Adipocyte (in vitro differentiated cells): ENCODE results near the gene CLCA1.

Source experiments
- DNase-seq: peaks from one replicate; pipeline ENCODE4 v3.0.0-alpha.2; 2015; ENCODE audit warnings: low read depth
- H3K27me3 ChIP-seq: replicated peaks from 2 replicates; pipeline ENCODE4 v1.7.0; 2013; ENCODE audit warnings: mild to moderate bottlenecking, low read length, moderate library complexity; ENCODE audit not compliant: control insufficient read depth, insufficient read depth
- H3K36me3 ChIP-seq: 2 replicates; pipeline ENCODE4 v1.7.0; 2013; ENCODE audit warnings: low read length, mild to moderate bottlenecking, moderate library complexity; ENCODE audit not compliant: control insufficient read depth, insufficient read depth, severe bottlenecking
- H3K4me1 ChIP-seq: 2 replicates; pipeline ENCODE4 v1.7.0; 2013; ENCODE audit warnings: mild to moderate bottlenecking, low read length, moderate library complexity; ENCODE audit not compliant: control insufficient read depth, insufficient read depth
- H3K4me3 ChIP-seq: 2 replicates; pipeline ENCODE4 v1.7.0; 2013; ENCODE audit warnings: mild to moderate bottlenecking, low read length, moderate library complexity
- H3K9ac ChIP-seq: 2 replicates; pipeline ENCODE4 v1.7.0; 2013; ENCODE audit warnings: mild to moderate bottlenecking, low read length, moderate library complexity
- H3K9me3 ChIP-seq: 2 replicates; pipeline ENCODE4 v1.7.0; 2013; ENCODE audit warnings: mild to moderate bottlenecking, low read length, moderate library complexity; ENCODE audit not compliant: control insufficient read depth

CLCA1 gene

GRCh38 chr1:86441581-86441980 is 27.1 kb upstream of the CLCA1 start:
- H3K4me3 ChIP-seq: no peak overlapping the region
- DNase-seq: no peak
- no peaks in the 10 kb centered on the region for H3K9me3 ChIP-seq
- no peak overlapping the region for H3K9ac ChIP-seq
- no peaks in the 10 kb centered on the region for H3K4me1 ChIP-seq
- H3K27me3 ChIP-seq: no peaks in the 10 kb centered on the region
- no peaks in the 10 kb centered on the region for H3K36me3 ChIP-seq

- no peaks in the 10 kb centered on the region for H3K27me3 ChIP-seq
- no peak overlapping the region for H3K9ac ChIP-seq
- H3K4me1 ChIP-seq: no peaks in the 10 kb centered on the region
- no peak for DNase-seq
- no peak overlapping the region for H3K4me3 ChIP-seq
- no peaks in the 10 kb centered on the region for H3K9me3 ChIP-seq
- H3K36me3 ChIP-seq: no peaks in the 10 kb centered on the region
Measured at GRCh38 chr1:86441997-86442396, 26.7 kb upstream of the CLCA1 start.

- no peak overlapping the region for H3K4me3 ChIP-seq
- no peaks in the 10 kb centered on the region for H3K4me1 ChIP-seq
- H3K9ac ChIP-seq: no peak overlapping the region
- no peaks in the 10 kb centered on the region for H3K9me3 ChIP-seq
- H3K36me3 ChIP-seq: no peaks in the 10 kb centered on the region
- no peaks in the 10 kb centered on the region for H3K27me3 ChIP-seq
- DNase-seq: no peak
Measured at GRCh38 chr1:86445919-86446318, 22.8 kb upstream of the CLCA1 start.

- Histone ChIP-seq H3K9ac (no peak overlapping the region), H3K9me3 (no peaks in the 10 kb centered on the region), H3K36me3 (no peaks in the 10 kb centered on the region), H3K4me3 (no peak overlapping the region), H3K27me3 (no peaks in the 10 kb centered on the region), H3K4me1 (no peaks in the 10 kb centered on the region)
- DNase-seq: no peak
Measured at GRCh38 chr1:86447198-86447790, 21.4 kb upstream of the CLCA1 start.

- Histone ChIP-seq H3K9ac (no peak overlapping the region), H3K4me3 (no peak overlapping the region), H3K27me3 (no peaks in the 10 kb centered on the region), H3K36me3 (no peaks in the 10 kb centered on the region), H3K4me1 (no peaks in the 10 kb centered on the region), H3K9me3 (no peaks in the 10 kb centered on the region)
- no peak for DNase-seq
Measured at GRCh38 chr1:86448670-86449069, 20.1 kb upstream of the CLCA1 start.

- H3K9ac ChIP-seq: no peak overlapping the region
- H3K9me3 ChIP-seq: no peaks in the 10 kb centered on the region
- H3K4me1 ChIP-seq: no peaks in the 10 kb centered on the region
- H3K27me3 ChIP-seq: no peaks in the 10 kb centered on the region
- no peaks in the 10 kb centered on the region for H3K36me3 ChIP-seq
- DNase-seq: no peak
- no peak overlapping the region for H3K4me3 ChIP-seq
Measured at GRCh38 chr1:86449103-86449502, 19.6 kb upstream of the CLCA1 start.

- no peak for DNase-seq
- Histone ChIP-seq H3K27me3 (no peaks in the 10 kb centered on the region), H3K36me3 (no peaks in the 10 kb centered on the region)
Measured at GRCh38 chr1:86450847-86451246, 17.9 kb upstream of the CLCA1 start.

GRCh38 chr1:86453664-86454063 is 15.1 kb upstream of the CLCA1 start:
- H3K4me3 ChIP-seq: no peak overlapping the region
- no peaks in the 10 kb centered on the region for H3K4me1 ChIP-seq
- no peaks in the 10 kb centered on the region for H3K9me3 ChIP-seq
- no peak overlapping the region for H3K9ac ChIP-seq
- DNase-seq: no peak
- no peaks in the 10 kb centered on the region for H3K27me3 ChIP-seq
- no peaks in the 10 kb centered on the region for H3K36me3 ChIP-seq

More at GRCh38 chr1:86450847-86451246, 17.9 kb upstream of the CLCA1 start:
- Histone ChIP-seq H3K4me3 (no peak overlapping the region), H3K9ac (no peak overlapping the region), H3K9me3 (no peaks in the 10 kb centered on the region), H3K4me1 (no peaks in the 10 kb centered on the region)

- no peaks in the 10 kb centered on the region for H3K36me3 ChIP-seq
- H3K4me3 ChIP-seq: no peak overlapping the region
- H3K27me3 ChIP-seq: no peaks in the 10 kb centered on the region
- no peaks in the 10 kb centered on the region for H3K9me3 ChIP-seq
- H3K9ac ChIP-seq: no peak overlapping the region
- no peak for DNase-seq
- no peaks in the 10 kb centered on the region for H3K4me1 ChIP-seq
Measured at GRCh38 chr1:86455073-86455472, 13.7 kb upstream of the CLCA1 start.

- Histone ChIP-seq H3K9me3 (no peaks in the 10 kb centered on the region), H3K9ac (no peak overlapping the region), H3K4me1 (no peaks in the 10 kb centered on the region), H3K27me3 (no peaks in the 10 kb centered on the region), H3K4me3 (no peak overlapping the region), H3K36me3 (no peaks in the 10 kb centered on the region)
- no peak for DNase-seq
Measured at GRCh38 chr1:86460998-86461397, 7.7 kb upstream of the CLCA1 start.

GRCh38 chr1:86461482-86461881 is 7.2 kb upstream of the CLCA1 start:
- no peak overlapping the region for H3K4me3 ChIP-seq
- H3K9ac ChIP-seq: no peak overlapping the region

GRCh38 chr1:86464819-86465218 is 3.9 kb upstream of the CLCA1 start:
- H3K36me3 ChIP-seq: no peaks in the 10 kb centered on the region
- H3K9me3 ChIP-seq: no peaks in the 10 kb centered on the region
- H3K9ac ChIP-seq: no peak overlapping the region
- H3K27me3 ChIP-seq: no peaks in the 10 kb centered on the region
- peaks cover 7% of the 10 kb centered on the region for H3K4me1 ChIP-seq
- H3K4me3 ChIP-seq: no peak overlapping the region
- no peak for DNase-seq

More at GRCh38 chr1:86461482-86461881, 7.2 kb upstream of the CLCA1 start:
- Histone ChIP-seq H3K27me3 (no peaks in the 10 kb centered on the region), H3K4me1 (peaks cover under 1% of the 10 kb centered on the region), H3K9me3 (no peaks in the 10 kb centered on the region), H3K36me3 (no peaks in the 10 kb centered on the region)
- no peak for DNase-seq
